Ramos (cell line): ENCODE measurements around the gene ERMN.

Source experiments
- in situ Hi-C: fragments of 300-500 bp; cut with MboI; formaldehyde crosslinking; loops from one replicate; pipeline ENCODE4 v1.14.3; 2022; ENCODE audit warnings: low sequenced_read_pairs; ENCODE audit not compliant: unreplicated experiment

The ERMN gene

GRCh38 chr2:157302492-157303099, 23.0 kb downstream of the ERMN start:
- in situ Hi-C loops = no loop called here

GRCh38 chr2:157301307-157301706, 24.3 kb downstream of the ERMN start:
- in situ Hi-C loops = no loop called here

- in situ Hi-C loops = loop anchor here (25.0 kb wide), 2 partner anchors 465 to 715 kb away; no protein-coding TSS in a partner anchor
Observed at GRCh38 chr2:157296958-157297357, 28.7 kb downstream of the ERMN start.

GRCh38 chr2:157296490-157296889, 29.1 kb downstream of the ERMN start:
- in situ Hi-C loops = loop anchor here (25.0 kb wide), 2 partner anchors 466 to 716 kb away; no protein-coding TSS in a partner anchor

GRCh38 chr2:157292853-157293252, 32.8 kb downstream of the ERMN start:
- in situ Hi-C loops = loop anchor here (25.0 kb wide), 2 partner anchors 469 to 719 kb away; no protein-coding TSS in a partner anchor

GRCh38 chr2:157291018-157291417, 34.6 kb downstream of the ERMN start:
- in situ Hi-C loops = loop anchor here (25.0 kb wide), 2 partner anchors 471 to 721 kb away; no protein-coding TSS in a partner anchor

GRCh38 chr2:157290525-157290924, 35.1 kb downstream of the ERMN start:
- in situ Hi-C loops = loop anchor here (25.0 kb wide), 2 partner anchors 472 to 722 kb away; no protein-coding TSS in a partner anchor

GRCh38 chr2:157287160-157287559, 38.5 kb downstream of the ERMN start:
- in situ Hi-C loops = loop anchor here (25.0 kb wide), 2 partner anchors 475 to 725 kb away; no protein-coding TSS in a partner anchor

GRCh38 chr2:157283468-157283867, 42.2 kb downstream of the ERMN start:
- in situ Hi-C loops = loop anchor here (25.0 kb wide), 2 partner anchors 479 to 729 kb away; no protein-coding TSS in a partner anchor

- in situ Hi-C loops = loop anchor here (25.0 kb wide), 2 partner anchors 481 to 731 kb away; no protein-coding TSS in a partner anchor
Observed at GRCh38 chr2:157281316-157281715, 44.3 kb downstream of the ERMN start.

- in situ Hi-C loops = loop anchor here (25.0 kb wide), 2 partner anchors 483 to 733 kb away; no protein-coding TSS in a partner anchor
Observed at GRCh38 chr2:157279311-157279710, 46.3 kb downstream of the ERMN start.

- in situ Hi-C loops = no loop called here
Observed at GRCh38 chr2:157271590-157272203, 53.9 kb downstream of the ERMN start.

GRCh38 chr2:157269922-157270321, 55.7 kb downstream of the ERMN start:
- in situ Hi-C loops = no loop called here

- in situ Hi-C loops = no loop called here
Observed at GRCh38 chr2:157269060-157269459, 56.6 kb downstream of the ERMN start.
